RWPE1 (cell line): ENCODE results near the gene FAM3D.
"Not testable (repeated sequence)": the region's sequence is repeated elsewhere in the genome, so short reads cannot be mapped to it uniquely, and the experiment has no call there.

Experiments
- CTCF ChIA-PET: fragments of 350-600 bp; sonication (Branson Sonifier 250); formaldehyde crosslinking; extraction: SDS; loops from one replicate; lab custom pipeline; 2021; lab: Yijun Ruan, JAX
- POLR2A ChIA-PET: fragments of 400-600 bp; formaldehyde crosslinking; extraction: SDS; loops from one replicate; lab custom pipeline; 2020; ENCODE audit warnings: antibody characterized with exemption; ENCODE audit not compliant: low non-redundant PET; lab: Yijun Ruan, JAX
- DNase-seq: peaks from one replicate; pipeline ENCODE4 v3.0.0; 2012; ENCODE audit warnings: low spot score
- H3K27ac ChIP-seq: fragments of 450-650 bp; 2 replicates; pipeline ENCODE4 v1.5.1; 2017
- TF ChIP-seq, protein P1 (sequence below): fragments of 450-650 bp; conservative IDR thresholded peaks from 2 replicates; pipeline ENCODE4 v1.5.1; 2017; ENCODE audit warnings: low read depth, mild to moderate bottlenecking

The FAM3D gene

DNA sequence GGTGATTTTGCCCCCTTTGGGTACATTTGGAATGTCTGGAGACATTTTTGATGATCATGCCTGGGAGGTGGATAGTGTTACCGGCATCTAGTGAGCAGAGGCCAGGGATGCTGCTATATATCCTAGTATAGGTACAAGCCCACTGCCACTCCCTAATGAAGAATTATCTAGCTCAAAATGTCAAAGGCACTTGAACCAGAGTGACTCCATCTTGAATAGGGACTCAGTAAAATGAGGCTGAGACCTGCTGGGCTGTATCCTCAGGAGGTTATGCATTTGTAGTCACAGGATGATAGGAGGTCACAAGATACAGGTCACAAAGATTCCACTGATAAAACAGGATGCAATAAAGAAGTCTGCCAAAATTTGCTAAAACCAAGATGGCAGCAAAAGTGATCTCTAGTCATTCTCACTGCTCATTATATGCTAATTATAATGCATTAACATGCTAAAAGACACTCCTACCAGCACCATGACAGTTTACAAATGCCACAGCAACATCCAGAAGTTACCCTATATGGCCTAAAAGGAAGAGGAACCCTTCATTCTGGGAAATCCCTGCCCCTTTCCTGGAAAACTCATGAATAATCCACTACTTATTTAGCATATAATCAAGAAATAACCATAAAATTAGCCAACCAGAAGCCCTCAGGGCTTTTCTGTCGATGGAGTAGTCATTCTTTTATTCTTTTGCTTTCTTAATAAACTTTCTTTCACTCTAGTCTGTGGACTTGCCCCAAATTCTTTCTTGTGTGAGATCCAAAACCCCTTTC is 40.0 kb upstream of the FAM3D start:
- CTCF ChIA-PET: no interaction called here
- no peak for DNase-seq
- POLR2A ChIA-PET: no interaction called here
- H3K27ac ChIP-seq: no peak overlapping the region
- TF ChIP-seq, protein P1, sequence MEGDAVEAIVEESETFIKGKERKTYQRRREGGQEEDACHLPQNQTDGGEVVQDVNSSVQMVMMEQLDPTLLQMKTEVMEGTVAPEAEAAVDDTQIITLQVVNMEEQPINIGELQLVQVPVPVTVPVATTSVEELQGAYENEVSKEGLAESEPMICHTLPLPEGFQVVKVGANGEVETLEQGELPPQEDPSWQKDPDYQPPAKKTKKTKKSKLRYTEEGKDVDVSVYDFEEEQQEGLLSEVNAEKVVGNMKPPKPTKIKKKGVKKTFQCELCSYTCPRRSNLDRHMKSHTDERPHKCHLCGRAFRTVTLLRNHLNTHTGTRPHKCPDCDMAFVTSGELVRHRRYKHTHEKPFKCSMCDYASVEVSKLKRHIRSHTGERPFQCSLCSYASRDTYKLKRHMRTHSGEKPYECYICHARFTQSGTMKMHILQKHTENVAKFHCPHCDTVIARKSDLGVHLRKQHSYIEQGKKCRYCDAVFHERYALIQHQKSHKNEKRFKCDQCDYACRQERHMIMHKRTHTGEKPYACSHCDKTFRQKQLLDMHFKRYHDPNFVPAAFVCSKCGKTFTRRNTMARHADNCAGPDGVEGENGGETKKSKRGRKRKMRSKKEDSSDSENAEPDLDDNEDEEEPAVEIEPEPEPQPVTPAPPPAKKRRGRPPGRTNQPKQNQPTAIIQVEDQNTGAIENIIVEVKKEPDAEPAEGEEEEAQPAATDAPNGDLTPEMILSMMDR: no peak

DNA sequence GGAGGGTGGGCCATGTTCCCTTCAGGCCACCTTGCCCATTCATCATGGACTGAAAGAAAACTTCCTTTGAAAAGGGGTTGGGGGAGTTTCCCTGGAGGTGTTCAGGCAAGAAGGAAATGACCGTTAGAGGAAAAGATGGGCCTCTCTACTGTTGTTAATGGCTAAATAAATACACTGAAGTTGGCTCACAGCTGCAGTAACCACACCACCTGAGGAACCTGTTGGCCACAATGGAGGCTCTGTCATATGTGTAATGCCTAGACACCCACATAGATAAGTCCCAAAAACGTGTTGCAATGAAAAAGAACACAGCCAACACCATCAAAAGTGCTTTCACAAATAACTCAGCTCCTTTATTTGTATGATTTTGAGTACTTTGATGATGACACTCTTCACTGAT is 38.2 kb upstream of the FAM3D start:
- POLR2A ChIA-PET: no interaction called here
- TF ChIP-seq, protein P1: no peak
- no peak overlapping the region for H3K27ac ChIP-seq
- DNase-seq: no peak
- CTCF ChIA-PET: no interaction called here

DNA sequence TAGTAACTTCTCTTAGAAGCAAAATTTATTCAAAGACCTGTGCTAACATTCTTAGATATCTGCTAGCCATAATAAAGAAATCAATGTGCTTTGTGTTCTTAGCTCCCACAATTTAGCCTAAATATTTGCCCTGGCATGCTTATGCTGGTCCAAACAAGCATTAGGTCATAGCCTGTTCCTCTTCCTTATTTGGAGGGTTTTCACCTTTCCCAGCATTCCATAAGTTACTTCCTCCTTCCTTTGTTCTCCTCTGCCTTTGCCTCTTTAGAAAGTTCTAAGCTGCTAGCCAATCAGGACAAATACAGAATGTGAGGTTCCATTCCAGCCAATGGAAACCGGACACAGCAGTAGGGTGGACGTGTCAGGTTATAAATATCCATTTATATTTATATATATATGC is 37.7 kb upstream of the FAM3D start:
- DNase-seq, H3K27ac ChIP-seq, POLR2A ChIA-PET, CTCF ChIA-PET: not testable (repeated sequence)

DNA sequence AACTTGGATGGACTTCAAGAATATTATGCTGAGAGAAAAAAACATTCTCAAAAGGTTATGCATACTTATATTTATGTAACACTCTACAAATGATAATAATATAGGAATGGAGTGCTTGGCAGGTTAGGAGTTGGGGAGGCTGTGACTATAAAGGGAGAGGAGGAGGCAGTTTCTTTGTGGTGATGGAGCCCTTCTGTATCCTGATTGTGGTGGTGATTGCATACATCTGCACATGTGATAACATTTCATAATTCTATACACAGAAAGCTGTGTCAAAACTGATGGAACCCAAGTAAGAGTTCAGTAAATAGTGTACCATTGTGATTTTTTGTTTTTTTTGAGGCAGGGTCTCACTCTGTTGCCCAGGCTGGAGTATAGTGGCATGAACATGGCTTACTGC is 31.7 kb upstream of the FAM3D start:
- ChIA-PET POLR2A (no interaction called here), CTCF (no interaction called here)
- no peak for DNase-seq
- TF ChIP-seq, protein P1: no peak
- no peak overlapping the region for H3K27ac ChIP-seq

DNA sequence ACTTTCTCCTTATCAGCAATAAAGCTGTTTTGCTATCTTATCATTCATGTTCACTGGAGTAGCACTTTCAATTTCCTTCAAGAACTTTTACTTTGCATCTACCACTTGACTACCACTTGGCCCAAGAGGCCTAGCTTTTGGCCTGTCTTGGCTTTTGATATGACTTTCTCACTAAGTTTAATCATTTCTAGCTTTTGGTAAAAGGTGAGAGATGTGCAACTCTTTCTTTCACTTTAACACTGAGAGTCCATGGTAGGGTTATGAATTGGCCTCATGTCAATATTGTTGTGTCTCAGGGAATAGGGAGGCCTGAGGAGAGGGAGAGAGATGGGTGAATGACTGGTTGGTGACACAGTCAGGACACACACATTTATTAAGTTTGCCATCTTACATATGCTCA is 31.0 kb upstream of the FAM3D start:
- ChIA-PET CTCF (interaction anchor here (0.7 kb wide), 1 partner anchor 49 kb away, joined by 3 read pairs; no protein-coding TSS in a partner anchor), POLR2A (no interaction called here)
- DNase-seq: no peak
- no peak overlapping the region for H3K27ac ChIP-seq
- TF ChIP-seq, protein P1: no peak

DNA sequence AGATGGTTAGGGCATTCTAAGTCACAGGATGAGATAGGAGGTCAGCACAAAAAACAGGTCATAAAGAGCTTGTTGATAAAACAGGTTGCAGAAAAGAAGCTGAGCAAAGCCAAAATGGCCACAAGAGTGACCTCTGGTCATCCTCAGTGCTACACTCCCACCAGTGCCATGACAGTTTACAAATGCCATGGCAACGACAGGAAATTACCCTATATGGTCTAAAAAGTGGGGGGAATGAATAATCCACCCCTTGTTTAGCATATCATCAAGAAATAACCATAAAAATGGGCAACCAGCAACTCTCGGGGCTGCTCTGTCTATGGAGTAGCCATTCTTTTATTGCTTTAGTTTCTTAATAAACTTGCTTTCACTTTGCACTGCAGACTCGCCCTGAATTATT is 30.2 kb upstream of the FAM3D start:
- CTCF ChIA-PET: interaction anchor here (0.7 kb wide), 1 partner anchor 50 kb away, joined by 3 read pairs; no protein-coding TSS in a partner anchor
- H3K27ac ChIP-seq, POLR2A ChIA-PET, DNase-seq: not testable (repeated sequence)

DNA sequence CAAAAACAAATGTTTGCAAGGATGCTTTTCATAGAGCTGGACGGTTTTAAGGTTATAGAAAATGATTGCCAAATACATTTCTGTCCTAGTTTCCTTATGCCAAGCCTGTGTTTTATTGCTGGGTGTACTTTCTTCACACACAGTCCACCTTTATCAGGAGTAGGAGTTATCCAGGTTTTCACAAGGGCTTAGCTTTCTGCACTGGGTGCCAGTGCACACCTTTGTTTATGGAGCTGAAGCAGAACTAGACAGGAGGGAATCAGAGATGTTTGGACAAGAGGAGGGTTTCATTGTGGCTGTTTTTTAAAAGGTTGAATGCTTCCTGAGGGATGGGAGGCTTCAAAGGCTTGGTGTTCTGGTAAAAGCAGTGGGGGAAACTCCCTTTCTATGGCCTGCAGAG is 29.5 kb upstream of the FAM3D start:
- CTCF ChIA-PET: no interaction called here
- no peak for DNase-seq
- H3K27ac ChIP-seq: no peak overlapping the region
- POLR2A ChIA-PET: no interaction called here
- TF ChIP-seq, protein P1: no peak

DNA sequence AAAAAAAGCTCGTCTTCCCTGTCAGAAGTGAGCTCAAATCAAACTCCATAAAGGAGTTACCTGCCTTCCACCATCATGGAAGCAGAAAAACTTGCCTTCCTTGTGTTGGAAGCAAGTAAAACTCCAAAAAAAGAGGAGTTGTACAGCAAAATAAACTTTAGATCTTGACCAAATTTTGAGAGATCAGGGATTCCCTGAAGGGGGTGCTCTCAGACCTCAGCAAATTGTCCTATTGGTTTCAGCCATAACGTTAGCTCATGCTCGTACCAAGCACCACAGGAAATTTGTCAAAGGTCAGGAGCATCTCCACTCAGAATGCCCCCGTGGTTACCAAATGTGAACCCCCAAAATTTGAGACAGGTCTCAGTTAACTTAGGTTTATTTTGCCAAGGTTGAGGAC is 28.7 kb upstream of the FAM3D start:
- DNase-seq, POLR2A ChIA-PET, H3K27ac ChIP-seq, CTCF ChIA-PET: not testable (repeated sequence)
